Hepatocyte (in vitro differentiated cells): ENCODE data around the gene FRRS1. TPM values are rescaled to one million over a fixed set of nuclear protein-coding genes. Genes with fewer than 3 reads are reported as not detected.

Experiments
- DNase-seq: peaks from one replicate; pipeline ENCODE4 v3.0.0-alpha.2; 2016; ENCODE audit warnings: low spot score
- H2AFZ ChIP-seq: fragments of 200-600 bp; sonication (generic); 2 replicates; pipeline ENCODE4 v1.6.0; 2016; ENCODE audit warnings: antibody characterized with exemption, mild to moderate bottlenecking
- H3K27ac ChIP-seq: fragments of 200-600 bp; sonication (generic); 2 replicates; pipeline ENCODE4 v1.5.1; 2016; ENCODE audit warnings: mild to moderate bottlenecking
- H3K27me3 ChIP-seq: fragments of 200-600 bp; sonication (generic); 2 replicates; pipeline ENCODE4 v1.6.1; 2016
- H3K36me3 ChIP-seq: fragments of 200-600 bp; sonication (generic); replicated peaks from 2 replicates; pipeline ENCODE4 v1.5.1; 2016; ENCODE audit warnings: low read depth; ENCODE audit not compliant: insufficient read depth
- H3K4me1 ChIP-seq: fragments of 200-600 bp; sonication (generic); 2 replicates; pipeline ENCODE4 v1.5.1; 2016; ENCODE audit warnings: mild to moderate bottlenecking, moderate library complexity; ENCODE audit not compliant: insufficient read depth
- H3K4me2 ChIP-seq: fragments of 200-600 bp; sonication (generic); 2 replicates; pipeline ENCODE4 v1.6.0; 2016
- H3K4me3 ChIP-seq: fragments of 200-600 bp; sonication (generic); 2 replicates; pipeline ENCODE4 v1.5.1; 2016; ENCODE audit warnings: mild to moderate bottlenecking
- H3K79me2 ChIP-seq: fragments of 200-600 bp; sonication (generic); 2 replicates; pipeline ENCODE4 v1.6.0; 2017; ENCODE audit warnings: mild to moderate bottlenecking
- H3K9me2 ChIP-seq: fragments of 200-600 bp; sonication (generic); replicated peaks from 2 replicates; pipeline ENCODE4 v1.6.0; 2017; ENCODE audit warnings: mild to moderate bottlenecking; ENCODE audit not compliant: insufficient read depth
- H3K9me3 ChIP-seq: fragments of 200-600 bp; sonication (generic); 2 replicates; pipeline ENCODE4 v1.5.1; 2016; ENCODE audit warnings: low read depth, mild to moderate bottlenecking
- H4K20me1 ChIP-seq: fragments of 200-600 bp; sonication (generic); 2 replicates; pipeline ENCODE4 v1.6.0; 2016; ENCODE audit warnings: mild to moderate bottlenecking; ENCODE audit not compliant: insufficient read depth, poor library complexity, severe bottlenecking
- CTCF ChIP-seq: fragments of 200-600 bp; sonication (generic); IDR thresholded peaks from 2 replicates; pipeline ENCODE4 v1.5.1; 2016; ENCODE audit warnings: antibody characterized with exemption, mild to moderate bottlenecking; ENCODE audit not compliant: poor library complexity
- EZH2 ChIP-seq: fragments of 200-600 bp; sonication (generic); IDR thresholded peaks from 2 replicates; pipeline ENCODE4 v1.6.1; 2016; ENCODE audit warnings: antibody characterized with exemption, mild to moderate bottlenecking, borderline replicate concordance
- EZH2phosphoT487 ChIP-seq: fragments of 200-600 bp; sonication (generic); IDR thresholded peaks from one replicate; pipeline ENCODE4 v1.6.1; 2018; ENCODE audit warnings: antibody characterized with exemption, mild to moderate bottlenecking, low read depth, moderate library complexity; ENCODE audit not compliant: unreplicated experiment, severe bottlenecking
- WGBS: methylation state at CpG from one replicate; pipeline ENCODE4 v1.1.6; 2016; ENCODE audit warnings: low lambda C conversion rate; ENCODE audit errors: missing lambda C conversion rate; 5-methylcytosine and 5-hydroxymethylcytosine counted together
- polyA plus RNA-seq: library from polyadenylated mRNA; unstranded; fragments of >200 nt; fragmentation: Nextera tagmentation; extraction: Ambion mirVana; gene quantifications from 2 replicates; pipeline ENCODE4 v1.2.1, GENCODE V29; 2016
- total RNA-seq: library from RNA; depleted of rRNA; stranded (reverse); fragments of >200 nt; gene quantifications from 2 replicates; pipeline ENCODE4 v1.2.3, GENCODE V29; 2014

Gene FRRS1
- total and polyA plus RNA-seq, 2 experiments from 2014 or later: 1.5 to 26.8 TPM

DNA sequence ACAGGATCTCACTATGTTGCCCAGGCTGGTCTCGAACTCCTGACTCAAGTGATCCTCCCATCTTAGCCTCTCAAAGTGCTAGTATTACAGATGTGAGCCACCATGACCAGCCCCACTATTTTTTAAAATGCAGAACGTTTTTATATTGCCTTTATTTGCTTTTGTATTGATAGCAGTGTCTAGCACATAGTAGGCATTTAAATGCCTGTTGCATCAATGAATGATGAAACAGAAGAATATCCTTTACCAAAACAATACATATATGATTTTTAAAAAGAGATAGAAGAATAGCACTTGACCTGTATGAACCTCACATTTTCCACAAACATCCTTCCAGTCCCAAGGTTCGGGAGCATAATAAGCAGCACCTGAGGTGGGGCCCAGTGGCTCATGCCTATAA, 16.5 kb upstream of the FRRS1 start:
- TF ChIP-seq CTCF (no peak), EZH2 (no peak), EZH2phosphoT487 (no peak)
- Histone ChIP-seq H3K4me3 (no peak overlapping the region), H3K4me2 (no peak overlapping the region), H3K4me1 (no peaks in the 10 kb centered on the region), H2AFZ (no peak overlapping the region), H4K20me1 (no peaks in the 10 kb centered on the region), H3K27ac (no peak overlapping the region), H3K79me2 (no peaks in the 10 kb centered on the region), H3K9me3 (no peaks in the 10 kb centered on the region), H3K9me2 (no peaks in the 10 kb centered on the region), H3K36me3 (no peaks in the 10 kb centered on the region), H3K27me3 (no peaks in the 10 kb centered on the region)
- WGBS: 77% methylated on average over 3 of the region's 3 CpGs
- DNase-seq: no peak

GRCh38 chr1:99782397-99782796, 16.0 kb upstream of the FRRS1 start:
- no peak overlapping the region for H2AFZ ChIP-seq
- H3K9me2 ChIP-seq: no peaks in the 10 kb centered on the region
- H3K79me2 ChIP-seq: no peaks in the 10 kb centered on the region
- WGBS: 95% methylated on average over 1 of the region's 1 CpG
- H3K4me1 ChIP-seq: no peaks in the 10 kb centered on the region
- no peak for DNase-seq
- H3K4me3 ChIP-seq: no peak overlapping the region
- no peak overlapping the region for H3K4me2 ChIP-seq
- H4K20me1 ChIP-seq: no peaks in the 10 kb centered on the region
- no peak overlapping the region for H3K27ac ChIP-seq
- no peaks in the 10 kb centered on the region for H3K9me3 ChIP-seq
- no peaks in the 10 kb centered on the region for H3K27me3 ChIP-seq
- no peaks in the 10 kb centered on the region for H3K36me3 ChIP-seq
- TF ChIP-seq CTCF (no peak), EZH2phosphoT487 (no peak), EZH2 (no peak)

GRCh38 chr1:99781798-99782197, 15.4 kb upstream of the FRRS1 start:
- Histone ChIP-seq H3K27ac (no peak overlapping the region), H3K4me3 (no peak overlapping the region), H3K27me3 (no peaks in the 10 kb centered on the region), H3K4me1 (no peaks in the 10 kb centered on the region), H3K4me2 (no peak overlapping the region), H3K9me2 (no peaks in the 10 kb centered on the region), H3K9me3 (no peaks in the 10 kb centered on the region), H4K20me1 (no peaks in the 10 kb centered on the region), H2AFZ (no peak overlapping the region), H3K36me3 (no peaks in the 10 kb centered on the region), H3K79me2 (no peaks in the 10 kb centered on the region)
- WGBS: 84% methylated on average over 3 of the region's 3 CpGs
- TF ChIP-seq CTCF (no peak), EZH2phosphoT487 (no peak)
- DNase-seq: no peak

GRCh38 chr1:99777752-99778151, 11.3 kb upstream of the FRRS1 start:
- no peak for DNase-seq
- H3K9me2 ChIP-seq: no peaks in the 10 kb centered on the region
- no peak overlapping the region for H2AFZ ChIP-seq
- H3K4me3 ChIP-seq: no peak overlapping the region
- H3K27ac ChIP-seq: no peak overlapping the region
- TF ChIP-seq EZH2phosphoT487 (no peak), CTCF (no peak), EZH2 (no peak)
- 78% methylated on average over 3 of the region's 3 CpGs for WGBS
- H3K4me2 ChIP-seq: no peak overlapping the region
- H3K9me3 ChIP-seq: no peaks in the 10 kb centered on the region
- H3K36me3 ChIP-seq: no peaks in the 10 kb centered on the region
- H3K4me1 ChIP-seq: no peaks in the 10 kb centered on the region
- no peaks in the 10 kb centered on the region for H4K20me1 ChIP-seq
- no peaks in the 10 kb centered on the region for H3K27me3 ChIP-seq
- no peaks in the 10 kb centered on the region for H3K79me2 ChIP-seq
